Transverse colon (tissue), 4 donors: ENCODE data around the gene C6orf141.

ENCODE experiments used
- CTCF ChIP-seq, 5 experiments: fragments of 200-600 bp in 3 of 5; fragments of 450-650 bp in 2 of 5; sonication (generic) in 3 of 5; IDR thresholded peaks; 1 replicate in 2 of 5; 2 replicates in 3 of 5; pipeline ENCODE4 v1.5.1; 2016 to 2017; ENCODE audit warnings: antibody characterized with exemption in 5 of 5, inconsistent platforms in 3 of 5, mild to moderate bottlenecking in 2 of 5, moderate library complexity in 1 of 5
- POLR2A ChIP-seq: fragments of 450-650 bp; IDR thresholded peaks from one replicate; pipeline ENCODE4 v1.6.1; 2016; ENCODE audit warnings: antibody characterized with exemption, mild to moderate bottlenecking, moderate library complexity
- POLR2AphosphoS5 ChIP-seq, 3 donors: sonication (generic); formaldehyde crosslinking; IDR thresholded peaks; one replicate each; pipeline ENCODE4 v1.6.1; 2016; ENCODE audit warnings: antibody characterized with exemption in 3 of 3

DNA sequence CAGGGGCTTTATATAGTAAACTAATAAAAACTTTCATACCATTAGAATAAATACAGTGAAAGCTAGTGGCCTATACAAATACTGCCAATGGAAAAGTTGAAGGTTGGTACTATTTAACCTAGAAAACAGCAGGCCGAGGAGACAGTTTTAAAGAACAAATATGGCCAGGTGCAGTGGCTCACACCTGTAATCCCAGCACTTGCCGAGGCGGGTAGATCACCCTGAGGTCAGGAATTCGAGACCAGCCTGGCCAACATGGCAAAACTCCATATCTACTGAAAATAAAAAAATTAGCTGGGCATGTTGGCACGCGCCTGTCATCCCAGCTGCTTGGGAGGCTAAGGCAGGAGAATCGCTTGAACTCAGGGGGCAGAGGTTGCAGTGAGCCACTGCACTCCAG, 25.9 kb upstream of the C6orf141 start:
- TF ChIP-seq CTCF (IDR thresholded peaks at IDR 0.05) (no peak), POLR2A (no peak), POLR2AphosphoS5 (IDR thresholded peaks at IDR 0.05) (no peak)
